Spinal cord (tissue), 10 donors: ENCODE measurements around the gene PSMD6. TPM values are rescaled to one million over a fixed set of nuclear protein-coding genes. Genes with fewer than 3 reads are reported as not detected.
A peak's percentile ranks its signal among the peaks of the same experiment; 100 is the strongest.

ENCODE experiments used
- DNase-seq, 6 donors: peaks; one replicate each; pipeline versions ENCODE4 v3.0.0 to v3.0.0-alpha.2; 2013 to 2015; ENCODE audit warnings: low spot score in 6 of 6, low read depth in 4 of 6
- H3K27ac ChIP-seq: one replicate; pipeline ENCODE4 v1.5.1; 2013; ENCODE audit warnings: low read depth, low read length, control low read depth
- H3K27me3 ChIP-seq: one replicate; pipeline ENCODE4 v1.6.1; 2013; ENCODE audit warnings: low read length; ENCODE audit not compliant: control insufficient read depth, insufficient read depth
- H3K36me3 ChIP-seq: one replicate; pipeline ENCODE4 v1.6.1; 2013; ENCODE audit warnings: low read length; ENCODE audit not compliant: control insufficient read depth, insufficient read depth
- H3K4me1 ChIP-seq: one replicate; pipeline ENCODE4 v1.6.1; 2013; ENCODE audit warnings: low read length; ENCODE audit not compliant: control insufficient read depth, insufficient read depth
- H3K4me3 ChIP-seq: one replicate; pipeline ENCODE4 v1.5.1; 2013; ENCODE audit warnings: low read depth, low read length, control low read depth
- H3K9me3 ChIP-seq: one replicate; pipeline ENCODE4 v1.6.1; 2013; ENCODE audit warnings: low read length; ENCODE audit not compliant: control insufficient read depth, insufficient read depth
- WGBS: methylation state at CpG from one replicate; pipeline ENCODE4 v1.1.5; 2013; ENCODE audit warnings: missing lambda C conversion rate; ENCODE audit not compliant: insufficient coverage; 5-methylcytosine and 5-hydroxymethylcytosine counted together
- long read RNA-seq, 4 donors: transcript quantifications; one replicate each; lab custom pipeline, GENCODE V29; 2026
- polyA plus RNA-seq, 2 donors: library from polyadenylated mRNA; unstranded; fragments of 120-200 nt; gene quantifications; one replicate each; pipeline ENCODE4 v1.2.1, GENCODE V29; 2013; ENCODE audit not compliant: insufficient read length in 2 of 2
- total RNA-seq, 2 donors: library from RNA; depleted of rRNA in 1 of 2; stranded (reverse); fragments of 120-200 nt in 1 of 2; fragments of >200 nt in 1 of 2; gene quantifications; one replicate each; pipeline versions ENCODE4 v1.2.3 to v1.2.4, GENCODE V29; 2013 to 2014
- donor health status: healthy.

The PSMD6 gene
- 10 to 100 TPM; 71.0 to 87.2 TPM for total RNA-seq
- polyA plus RNA-seq, result 100 to 1,000 TPM in 1 of 2 donors, 10 to 100 TPM in 1; 88.3 to 101 TPM
- long read RNA-seq, donor 1, full-length matches to known transcripts, result 49 of 49 reads
- long read RNA-seq, donor 1, partial matches to known transcripts, result 0 of 49 reads
- long read RNA-seq, donor 1, other reads (novel, unspliced or antisense), result 0 of 49 reads
- long read RNA-seq, donor 2, full-length matches to known transcripts, result 13 of 13 reads
- long read RNA-seq, donor 2, partial matches to known transcripts, result 0 of 13 reads
- long read RNA-seq, donor 2, other reads (novel, unspliced or antisense), result 0 of 13 reads
- long read RNA-seq, donor 3, full-length matches to known transcripts, result 25 of 25 reads
- long read RNA-seq, donor 3, partial matches to known transcripts, result 0 of 25 reads
- long read RNA-seq, donor 3, other reads (novel, unspliced or antisense), result 0 of 25 reads
- long read RNA-seq, donor 4, full-length matches to known transcripts, result 57 of 77 reads
- long read RNA-seq, donor 4, partial matches to known transcripts, result 20 of 77 reads
- long read RNA-seq, donor 4, other reads (novel, unspliced or antisense), result 0 of 77 reads

DNA sequence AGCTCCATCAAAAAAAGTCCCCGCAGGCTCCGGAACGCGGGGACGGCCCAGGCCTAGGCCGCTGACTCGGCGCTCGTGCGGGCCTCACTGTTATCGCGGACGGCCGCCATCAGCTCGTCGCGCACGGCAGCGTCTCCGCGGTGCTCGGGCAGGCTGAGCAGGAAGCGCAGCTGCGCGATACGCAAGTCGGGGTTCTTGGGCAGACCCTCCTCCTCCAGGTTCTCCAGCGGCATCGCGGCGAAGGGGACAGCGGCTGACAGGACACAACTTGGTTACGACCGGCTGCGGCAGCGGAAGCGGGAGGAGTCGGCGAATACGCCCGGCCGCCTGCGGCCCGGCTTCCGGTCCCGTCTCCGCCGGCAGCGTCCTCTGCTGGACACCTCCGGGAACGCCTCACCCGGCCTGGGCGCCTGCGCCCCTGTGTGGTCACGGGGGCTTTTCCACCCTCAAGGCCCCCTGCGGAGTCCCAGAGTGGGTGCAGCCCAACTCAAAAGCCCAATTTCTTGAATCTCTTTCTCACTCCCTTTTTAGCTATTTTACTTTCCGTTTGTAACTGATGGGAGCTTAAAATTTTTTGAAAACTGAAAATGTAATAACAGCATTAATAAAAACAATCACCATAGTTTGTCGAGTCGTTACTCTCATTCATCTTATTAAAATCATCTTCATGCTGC is at the start of gene PSMD6:
Gene PSMD6 (minus strand): TSS at position 308 of the 674 bp plus-strand sequence. CDS start 75 bp downstream, at position 233.
- Histone ChIP-seq H3K4me1 (peaks cover 8% of the 10 kb centered on the region), H3K36me3 (peaks cover 3% of the 10 kb centered on the region), H3K4me3 (peak within 1 kb of the TSS; percentile 85), H3K27ac (peak within 1 kb of the TSS; percentile 68), H3K9me3 (no peaks in the 10 kb centered on the region), H3K27me3 (no peaks in the 10 kb centered on the region)
- DNase-seq, result peak; percentile 68 to 95 (median 74)
- under 1% methylated on average over 56 of the region's 59 CpGs for WGBS

DNA sequence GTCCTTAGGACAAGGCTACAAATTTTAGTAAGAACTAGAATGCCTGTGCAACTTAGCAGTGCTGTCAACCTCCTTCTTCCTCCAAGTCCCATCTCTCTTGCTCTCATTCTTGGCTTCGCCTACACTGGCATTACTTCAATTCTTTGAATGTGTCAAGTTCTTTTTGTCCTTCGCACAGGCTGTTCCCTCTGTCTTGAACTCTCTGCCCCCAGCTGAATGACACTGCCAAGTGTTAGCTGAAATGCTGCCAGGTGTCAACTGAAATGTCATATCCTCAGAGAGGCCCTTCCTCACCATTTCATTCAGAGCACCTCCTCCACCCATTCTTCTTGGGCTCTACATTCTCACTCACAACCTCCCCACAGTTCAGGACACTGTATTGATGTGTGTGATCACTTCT is 48.8 kb upstream of the PSMD6 start:
- Histone ChIP-seq H3K36me3 (no peaks in the 10 kb centered on the region), H3K27me3 (no peaks in the 10 kb centered on the region), H3K4me3 (no peak overlapping the region), H3K4me1 (peaks cover 14% of the 10 kb centered on the region), H3K27ac (peak overlapping the region; percentile 48), H3K9me3 (no peaks in the 10 kb centered on the region)
- peak in 4 of 6 donors; percentile 47 to 91 (median 64) for DNase-seq
- 38% methylated on average over 2 of the region's 2 CpGs for WGBS

DNA sequence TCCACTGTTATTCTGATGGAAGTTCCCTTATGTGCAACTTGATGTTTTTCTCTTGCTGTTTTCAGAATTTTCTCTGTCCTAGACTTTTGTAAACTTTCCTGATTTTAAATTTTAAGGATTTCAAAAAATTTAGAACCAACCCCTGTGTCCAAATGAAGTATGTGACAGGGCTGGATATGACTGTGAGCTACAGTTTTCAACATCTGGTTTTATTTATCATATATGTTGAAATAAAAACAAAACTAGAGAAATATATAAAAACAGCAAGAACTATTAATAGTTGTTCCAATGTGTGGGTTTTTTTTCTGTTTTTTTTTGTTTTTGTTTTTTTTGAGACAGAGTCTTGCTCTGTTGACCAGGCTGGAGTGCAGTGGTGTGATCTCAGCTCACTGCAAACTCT is 47.4 kb upstream of the PSMD6 start:
- DNase-seq, result no peak
- no peak overlapping the region for H3K4me3 ChIP-seq
- H3K27ac ChIP-seq, result no peak overlapping the region
- H3K36me3 ChIP-seq, result no peaks in the 10 kb centered on the region
- H3K4me1 ChIP-seq, result peaks cover 14% of the 10 kb centered on the region
- H3K9me3 ChIP-seq, result no peaks in the 10 kb centered on the region
- no peaks in the 10 kb centered on the region for H3K27me3 ChIP-seq

DNA sequence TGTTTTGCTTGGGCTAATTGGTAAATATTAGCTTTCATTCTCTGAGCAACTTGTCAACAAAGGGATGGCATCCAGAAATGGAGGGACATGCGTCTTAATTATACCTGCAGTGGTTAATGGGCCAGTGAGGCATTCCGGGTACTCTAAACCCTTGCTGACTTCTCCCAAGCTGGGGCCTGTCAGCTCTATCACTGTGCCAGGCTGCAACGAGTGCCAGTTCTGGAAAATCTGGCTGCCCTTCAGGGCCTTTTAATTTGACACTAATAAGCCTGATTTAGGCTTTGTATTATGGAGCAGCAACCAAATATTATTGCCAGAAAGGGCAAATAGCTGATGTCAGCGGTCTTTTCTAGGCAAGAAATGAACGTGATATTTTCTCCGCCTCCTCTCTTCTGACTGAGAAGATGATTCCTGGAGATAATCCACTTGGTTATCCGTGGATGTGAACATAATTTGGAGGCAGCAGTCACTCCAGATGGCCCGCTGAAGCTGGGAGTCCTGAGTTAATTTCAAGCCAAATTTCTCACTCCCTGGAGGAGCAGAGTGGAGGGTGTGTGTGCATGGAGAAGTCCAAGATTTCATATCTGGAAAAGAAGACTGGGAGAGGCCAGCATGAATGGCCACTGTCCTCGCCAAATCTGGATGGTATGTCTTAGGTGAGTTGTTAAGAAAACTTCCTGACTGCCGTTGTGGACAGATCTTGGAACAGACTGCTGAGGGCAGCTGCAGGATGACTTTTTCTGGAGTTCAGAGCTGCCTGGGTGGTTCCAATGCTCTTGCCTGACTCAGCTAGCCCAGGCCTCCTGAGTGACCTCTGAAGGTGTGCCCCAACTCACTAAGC is 44.4 kb upstream of the PSMD6 start:
- H3K27me3 ChIP-seq, result no peaks in the 10 kb centered on the region
- H3K36me3 ChIP-seq, result no peaks in the 10 kb centered on the region
- H3K4me1 ChIP-seq, result peaks cover 10% of the 10 kb centered on the region
- no peaks in the 10 kb centered on the region for H3K9me3 ChIP-seq
- WGBS, result 60% methylated on average over 8 of the region's 10 CpGs
- DNase-seq, result peak in 2 of 6 donors; percentile 21 to 90
- no peak overlapping the region for H3K4me3 ChIP-seq
- no peak overlapping the region for H3K27ac ChIP-seq

DNA sequence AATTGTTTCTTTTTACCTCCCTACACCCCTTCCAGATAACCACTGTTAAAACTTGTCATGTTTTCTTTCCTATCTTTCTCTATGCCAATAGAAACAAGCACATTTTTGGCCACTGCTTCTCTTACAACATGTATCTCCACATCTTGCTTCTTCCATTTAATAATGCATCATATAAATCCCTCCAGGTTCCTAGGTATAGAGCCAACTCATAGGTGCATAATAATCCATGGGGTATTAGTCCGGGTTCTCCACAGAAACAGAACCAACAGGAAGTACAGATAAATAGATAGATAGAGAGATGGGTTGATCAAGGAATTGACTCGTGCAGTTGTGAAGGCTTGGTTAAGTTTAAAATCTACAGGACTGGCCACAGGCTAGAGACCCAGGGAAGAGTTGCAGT is 41.5 kb upstream of the PSMD6 start:
- Histone ChIP-seq H3K27ac (no peak overlapping the region), H3K4me3 (no peak overlapping the region), H3K36me3 (no peaks in the 10 kb centered on the region), H3K27me3 (no peaks in the 10 kb centered on the region), H3K9me3 (no peaks in the 10 kb centered on the region), H3K4me1 (peaks cover 5% of the 10 kb centered on the region)
- WGBS, result 83% methylated on average over 2 of the region's 2 CpGs
- DNase-seq, result no peak

DNA sequence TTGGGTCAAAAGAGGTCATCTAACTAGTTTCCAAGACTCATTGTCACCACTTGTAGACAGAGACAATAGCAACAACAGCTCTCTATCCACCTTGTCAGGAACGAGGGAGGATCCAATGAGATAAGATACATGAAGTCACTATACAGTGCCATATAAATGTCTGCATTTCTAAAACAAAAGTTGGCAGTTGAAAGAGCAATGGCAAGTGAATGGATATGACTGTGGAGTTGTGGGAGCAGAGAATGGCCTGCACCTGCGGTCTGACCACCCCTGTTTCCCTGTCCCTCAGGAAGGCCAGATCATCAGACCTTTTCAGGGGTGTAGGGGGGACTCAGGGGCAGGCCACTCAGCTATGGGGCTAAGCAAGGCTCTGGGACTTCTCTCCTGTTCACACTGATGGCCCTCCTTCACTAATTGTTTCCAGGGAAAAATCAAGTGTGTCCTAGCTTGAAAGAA is 40.7 kb upstream of the PSMD6 start:
- no peaks in the 10 kb centered on the region for H3K27me3 ChIP-seq
- H3K4me3 ChIP-seq, result no peak overlapping the region
- peaks cover 5% of the 10 kb centered on the region for H3K4me1 ChIP-seq
- no peak for DNase-seq
- H3K27ac ChIP-seq, result no peak overlapping the region
- H3K36me3 ChIP-seq, result no peaks in the 10 kb centered on the region
- WGBS, result 88% methylated on average over 1 of the region's 2 CpGs
- H3K9me3 ChIP-seq, result no peaks in the 10 kb centered on the region

DNA sequence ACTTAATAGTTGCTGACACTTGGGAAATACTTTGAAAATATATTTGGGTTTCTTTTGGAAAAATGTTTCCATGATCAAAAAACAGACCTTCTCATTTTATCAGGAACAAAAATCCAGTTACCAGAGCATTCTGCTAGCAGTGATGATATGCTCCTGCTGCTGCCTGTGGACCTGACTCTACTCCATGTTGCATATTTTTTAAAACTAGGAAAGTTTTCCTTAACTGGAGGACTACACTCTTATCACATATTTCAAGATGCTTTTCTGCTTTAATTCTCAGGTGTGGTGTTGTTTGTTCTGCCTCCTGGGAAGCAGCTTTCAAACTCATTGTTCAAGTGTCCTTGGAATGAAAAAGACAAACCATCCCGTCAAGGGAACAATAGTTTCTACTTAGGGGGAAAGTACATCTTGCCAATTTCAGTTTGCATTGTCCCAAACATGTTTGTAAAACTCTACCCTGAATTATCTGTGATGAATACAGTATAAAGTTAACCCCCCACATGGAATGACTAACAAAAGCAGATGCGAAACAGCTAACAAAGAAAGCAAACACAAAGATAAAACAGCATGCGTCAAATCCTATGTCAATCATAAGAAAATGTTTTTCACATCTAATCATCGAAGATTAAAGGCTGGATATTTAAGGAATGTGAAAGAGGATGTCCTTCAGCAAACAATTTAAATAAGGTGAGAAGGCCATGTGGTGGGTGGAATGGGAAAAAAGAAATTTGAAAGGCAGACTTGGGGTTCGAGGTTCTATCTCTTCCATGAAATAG is 40.1 kb upstream of the PSMD6 start:
- no peak overlapping the region for H3K4me3 ChIP-seq
- no peak for DNase-seq
- H3K9me3 ChIP-seq, result no peaks in the 10 kb centered on the region
- H3K36me3 ChIP-seq, result no peaks in the 10 kb centered on the region
- H3K27ac ChIP-seq, result no peak overlapping the region
- no CpG with 5 or more reads among the region's 5 CpGs for WGBS
- no peaks in the 10 kb centered on the region for H3K27me3 ChIP-seq
- peaks cover 5% of the 10 kb centered on the region for H3K4me1 ChIP-seq

DNA sequence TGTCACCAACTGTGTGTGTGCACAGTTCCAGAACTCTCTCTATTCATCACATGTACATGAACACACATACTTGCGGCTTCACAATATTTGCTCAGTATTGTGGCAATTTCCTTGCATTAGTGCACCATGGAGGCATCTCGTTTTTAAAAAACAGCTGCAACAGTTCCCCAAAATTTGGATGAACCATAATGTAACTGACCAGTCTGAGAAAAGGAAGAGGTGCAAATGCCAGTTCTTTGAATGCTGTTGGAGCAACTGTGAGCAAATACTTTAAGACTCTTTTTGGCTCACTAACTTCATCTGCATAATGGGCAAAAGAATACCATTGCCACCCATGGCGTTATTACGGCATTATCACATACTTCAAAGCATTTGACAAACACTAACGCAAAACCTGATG is 38.3 kb upstream of the PSMD6 start:
- no peak overlapping the region for H3K27ac ChIP-seq
- no peaks in the 10 kb centered on the region for H3K9me3 ChIP-seq
- WGBS, result 71% methylated on average over 1 of the region's 5 CpGs
- no peaks in the 10 kb centered on the region for H3K4me1 ChIP-seq
- no peak for DNase-seq
- no peaks in the 10 kb centered on the region for H3K27me3 ChIP-seq
- no peak overlapping the region for H3K4me3 ChIP-seq
- no peaks in the 10 kb centered on the region for H3K36me3 ChIP-seq
